Peyer's patch (tissue), 4 donors: ENCODE results near the gene NTNG1.

ENCODE experiments used
- CTCF ChIP-seq, 6 experiments: fragments of 450-650 bp in 4 of 6; fragments of 200-600 bp in 2 of 6; sonication (generic) in 1 of 6; IDR thresholded peaks; one replicate each; pipeline ENCODE4 v1.5.1; 2017 to 2019; ENCODE audit warnings: antibody characterized with exemption in 6 of 6, mild to moderate bottlenecking in 3 of 6, moderate library complexity in 1 of 6
- POLR2A ChIP-seq, 2 donors: fragments of 450-650 bp; IDR thresholded peaks; one replicate each; pipeline ENCODE4 v1.5.1; 2017; ENCODE audit warnings: antibody characterized with exemption in 2 of 2, mild to moderate bottlenecking in 2 of 2, moderate library complexity in 2 of 2

GRCh38 chr1:107202007-107202406 is 61.2 kb downstream of the NTNG1 start:
- no peak for TF ChIP-seq CTCF (IDR thresholded peaks at IDR 0.05)
- TF ChIP-seq POLR2A (IDR thresholded peaks at IDR 0.05), result no peak
